GM23338 (cell line): ENCODE measurements around the gene GPR158. TPM values are rescaled to one million over a fixed set of nuclear protein-coding genes. Genes with fewer than 3 reads are reported as not detected.
A peak's percentile ranks its signal among the peaks of the same experiment; 100 is the strongest.

ENCODE experiments used
- ATAC-seq: fragments of 200-7000 bp; cut with Tn5 transposase; 3 replicates; pipeline ENCODE4 v1.9.1; 2020
- DNase-seq: peaks from one replicate; pipeline ENCODE4 v3.0.0-alpha.2; 2015; ENCODE audit warnings: low spot score
- H2AFZ ChIP-seq: fragments of 200-600 bp; sonication (generic); 2 replicates; pipeline ENCODE4 v1.8.0; 2016; ENCODE audit warnings: antibody characterized with exemption, mild to moderate bottlenecking, moderate library complexity
- H3F3A ChIP-seq: fragments of 200-600 bp; sonication (generic); replicated peaks from 2 replicates; pipeline ENCODE4 v1.8.0; 2017; ENCODE audit warnings: antibody characterized with exemption, mixed run types, low read depth
- H3K27ac ChIP-seq: fragments of 200-600 bp; sonication (generic); 2 replicates; pipeline ENCODE4 v1.6.1; 2016; ENCODE audit warnings: low read depth
- H3K27me3 ChIP-seq: fragments of 200-600 bp; sonication (generic); 2 replicates; pipeline ENCODE4 v1.8.0; 2016; ENCODE audit warnings: mild to moderate bottlenecking, mixed run types, moderate library complexity; ENCODE audit not compliant: insufficient read depth
- H3K36me3 ChIP-seq: fragments of 200-600 bp; sonication (generic); 2 replicates; pipeline ENCODE4 v1.8.0; 2016; ENCODE audit warnings: mild to moderate bottlenecking; ENCODE audit not compliant: insufficient read depth
- H3K4me1 ChIP-seq: fragments of 200-600 bp; sonication (generic); 2 replicates; pipeline ENCODE4 v1.8.0; 2016; ENCODE audit warnings: mild to moderate bottlenecking, moderate library complexity; ENCODE audit not compliant: insufficient read depth
- H3K4me2 ChIP-seq: fragments of 200-600 bp; sonication (generic); 2 replicates; pipeline ENCODE4 v1.7.1; 2017; ENCODE audit warnings: mixed run types
- H3K4me3 ChIP-seq: fragments of 200-600 bp; sonication (generic); 2 replicates; pipeline ENCODE4 v1.6.1; 2016; ENCODE audit warnings: mixed run types
- H3K79me2 ChIP-seq: fragments of 200-600 bp; sonication (generic); replicated peaks from 2 replicates; pipeline ENCODE4 v1.8.0; 2017; ENCODE audit warnings: mild to moderate bottlenecking; ENCODE audit not compliant: insufficient read depth
- H3K9me2 ChIP-seq: fragments of 200-600 bp; sonication (generic); 2 replicates; pipeline ENCODE4 v1.8.0; 2017; ENCODE audit not compliant: insufficient read depth
- H4K20me1 ChIP-seq: fragments of 200-600 bp; sonication (generic); replicated peaks from 2 replicates; pipeline ENCODE4 v1.8.0; 2017; ENCODE audit warnings: mild to moderate bottlenecking; ENCODE audit not compliant: insufficient read depth
- H3K27ac Mint-ChIP-seq: 2 replicates; pipeline ENCODE4 v1.8.0; 2020; ENCODE audit warnings: inconsistent platforms, mild to moderate bottlenecking, moderate library complexity, mixed read lengths
- H3K27me3 Mint-ChIP-seq: 3 replicates; pipeline ENCODE4 v1.8.0; 2022; ENCODE audit warnings: low read depth, mild to moderate bottlenecking, moderate library complexity, mixed read lengths, inconsistent platforms; ENCODE audit not compliant: insufficient read depth, poor library complexity
- H3K36me3 Mint-ChIP-seq: 3 replicates; pipeline ENCODE4 v1.8.0; 2021; ENCODE audit warnings: low read depth, mild to moderate bottlenecking, inconsistent platforms, moderate library complexity, mixed read lengths
- H3K4me1 Mint-ChIP-seq: 3 replicates; pipeline ENCODE4 v1.8.0; 2020; ENCODE audit warnings: mild to moderate bottlenecking, inconsistent platforms, mixed read lengths
- H3K4me3 Mint-ChIP-seq: 3 replicates; pipeline ENCODE4 v1.8.0; 2021; ENCODE audit warnings: moderate library complexity, mild to moderate bottlenecking, inconsistent platforms, mixed read lengths
- H3K9me3 Mint-ChIP-seq: 3 replicates; pipeline ENCODE4 v1.8.0; 2020; ENCODE audit warnings: moderate library complexity, mild to moderate bottlenecking, inconsistent platforms, mixed read lengths
- CREB1 ChIP-seq: fragments of 250-450 bp; sonication (Bioruptor Pico); IDR thresholded peaks from 2 replicates; pipeline ENCODE4 v1.5.0; 2020; ENCODE audit warnings: low read depth, mild to moderate bottlenecking, moderate library complexity
- EZH2 ChIP-seq: fragments of 200-600 bp; sonication (generic); IDR thresholded peaks from one replicate; pipeline ENCODE4 v1.8.0; 2017; ENCODE audit warnings: antibody characterized with exemption, mild to moderate bottlenecking, low read depth; ENCODE audit not compliant: unreplicated experiment
- EZH2phosphoT487 ChIP-seq: fragments of 200-600 bp; sonication (generic); IDR thresholded peaks from one replicate; pipeline ENCODE4 v1.8.1; 2018; ENCODE audit warnings: antibody characterized with exemption; ENCODE audit not compliant: unreplicated experiment
- JUNB ChIP-seq: IDR thresholded peaks from one replicate; pipeline ENCODE4 v1.6.1; 2016; ENCODE audit warnings: antibody characterized with exemption; ENCODE audit not compliant: unreplicated experiment
- NANOG ChIP-seq: IDR thresholded peaks from 2 replicates; pipeline ENCODE4 v1.6.1; 2016; ENCODE audit warnings: antibody characterized with exemption, borderline replicate concordance
- POLR2AphosphoS5 ChIP-seq: IDR thresholded peaks from 2 replicates; pipeline ENCODE4 v1.6.1; 2016; ENCODE audit warnings: antibody characterized with exemption, low read depth
- STAT1 ChIP-seq: IDR thresholded peaks from one replicate; pipeline ENCODE4 v1.6.1; 2016; ENCODE audit warnings: antibody characterized with exemption; ENCODE audit not compliant: unreplicated experiment
- ZNF114 ChIP-seq: fragments of 250-450 bp; sonication (Bioruptor Pico); IDR thresholded peaks from 2 replicates; pipeline ENCODE4 v1.5.0; 2020; ENCODE audit warnings: mild to moderate bottlenecking, moderate library complexity
- ZNF331 ChIP-seq: fragments of 250-450 bp; sonication (Bioruptor Pico); IDR thresholded peaks from 2 replicates; pipeline ENCODE4 v1.5.0; 2020; ENCODE audit warnings: low read depth, mild to moderate bottlenecking, moderate library complexity
- polyA plus RNA-seq: library from polyadenylated mRNA; unstranded; fragments of >200 nt; fragmentation: Nextera tagmentation; extraction: Ambion mirVana; gene quantifications from 2 replicates; pipeline ENCODE4 v1.2.1, GENCODE V29; 2016
- total RNA-seq: library from RNA; depleted of rRNA; stranded (reverse); fragments of >200 nt; shearing (Covaris generic); gene quantifications from 2 replicates; pipeline ENCODE4 v1.2.3, GENCODE V29; 2014
- TF ChIP-seq, protein P1 (sequence below), 2 experiments: fragments of 200-600 bp in 1 of 2; sonication (generic) in 1 of 2; conservative IDR thresholded peaks; 2 replicates each; pipeline versions ENCODE4 v1.5.1 to v1.6.1; 2016 to 2017; ENCODE audit warnings: antibody characterized with exemption in 2 of 2, low read depth in 2 of 2, mild to moderate bottlenecking in 2 of 2, moderate library complexity in 1 of 2
- TF ChIP-seq, protein P2 (sequence below): IDR thresholded peaks from one replicate; pipeline ENCODE4 v1.6.1; 2018; ENCODE audit warnings: antibody characterized with exemption; ENCODE audit not compliant: unreplicated experiment
- TF ChIP-seq, protein P3 (sequence below): fragments of 250-450 bp; sonication (Bioruptor Pico); IDR thresholded peaks from 2 replicates; pipeline ENCODE4 v1.5.0; 2020; ENCODE audit warnings: mild to moderate bottlenecking, moderate library complexity
- TF ChIP-seq, protein P4 (sequence below): IDR thresholded peaks from 2 replicates; pipeline ENCODE4 v1.6.1; 2016; ENCODE audit warnings: antibody characterized with exemption

GPR158 gene
- total and polyA plus RNA-seq, 2 experiments from 2014 or later: 0.13 to 1.5 TPM

DNA sequence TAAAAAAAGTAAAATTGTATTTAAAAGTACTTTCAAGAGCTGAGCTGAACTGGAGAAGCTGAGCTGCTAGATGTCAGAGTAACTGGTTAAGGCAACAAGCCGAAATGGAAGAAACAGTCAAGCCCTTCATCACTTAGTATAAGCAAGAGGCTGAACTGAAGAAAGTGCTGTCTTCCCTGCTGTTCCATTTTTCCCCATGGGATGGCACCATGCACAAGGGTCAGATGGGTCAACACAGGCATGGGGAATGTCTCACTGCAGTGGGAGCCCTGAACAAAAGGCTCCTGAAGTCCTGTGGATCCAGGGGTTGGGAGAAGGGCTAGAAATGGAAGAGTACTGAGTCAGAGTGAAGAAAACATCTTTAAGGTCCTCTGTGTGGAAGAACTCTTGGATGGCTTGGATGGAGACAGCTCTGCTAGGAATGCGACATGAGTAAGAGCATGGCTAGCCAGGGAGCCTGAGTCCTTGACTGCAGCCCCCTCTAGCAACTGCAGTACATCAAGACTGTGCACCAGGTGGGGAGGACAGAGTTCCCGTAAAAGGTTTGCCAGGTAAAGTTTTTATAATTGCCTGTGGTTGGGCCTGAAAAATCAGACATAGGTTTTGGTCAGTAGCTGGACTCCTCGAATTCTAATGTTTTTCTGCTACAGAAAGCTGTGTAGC lies 348.3 kb downstream of the GPR158 start:
- no peaks in the 10 kb centered on the region for H3K79me2 ChIP-seq
- no peaks in the 10 kb centered on the region; the same call in 1 of the 2 replicates for H3K36me3 ChIP-seq
- peaks cover 20% of the 10 kb centered on the region; the same call in 2 of the 3 replicates for H3K9me3 Mint-ChIP-seq
- H3F3A ChIP-seq: no peaks in the 10 kb centered on the region
- TF ChIP-seq, protein P1, sequence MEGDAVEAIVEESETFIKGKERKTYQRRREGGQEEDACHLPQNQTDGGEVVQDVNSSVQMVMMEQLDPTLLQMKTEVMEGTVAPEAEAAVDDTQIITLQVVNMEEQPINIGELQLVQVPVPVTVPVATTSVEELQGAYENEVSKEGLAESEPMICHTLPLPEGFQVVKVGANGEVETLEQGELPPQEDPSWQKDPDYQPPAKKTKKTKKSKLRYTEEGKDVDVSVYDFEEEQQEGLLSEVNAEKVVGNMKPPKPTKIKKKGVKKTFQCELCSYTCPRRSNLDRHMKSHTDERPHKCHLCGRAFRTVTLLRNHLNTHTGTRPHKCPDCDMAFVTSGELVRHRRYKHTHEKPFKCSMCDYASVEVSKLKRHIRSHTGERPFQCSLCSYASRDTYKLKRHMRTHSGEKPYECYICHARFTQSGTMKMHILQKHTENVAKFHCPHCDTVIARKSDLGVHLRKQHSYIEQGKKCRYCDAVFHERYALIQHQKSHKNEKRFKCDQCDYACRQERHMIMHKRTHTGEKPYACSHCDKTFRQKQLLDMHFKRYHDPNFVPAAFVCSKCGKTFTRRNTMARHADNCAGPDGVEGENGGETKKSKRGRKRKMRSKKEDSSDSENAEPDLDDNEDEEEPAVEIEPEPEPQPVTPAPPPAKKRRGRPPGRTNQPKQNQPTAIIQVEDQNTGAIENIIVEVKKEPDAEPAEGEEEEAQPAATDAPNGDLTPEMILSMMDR (conservative IDR thresholded peaks at IDR 0.05; ENCODE audit: low read depth in 2 of 2): peak; percentile 75 to 89
- TF ChIP-seq EZH2 (no peak), ZNF114 (CRISPR knock-in tag) (no peak), CREB1 (CRISPR knock-in tag) (no peak), JUNB (no peak), NANOG (no peak), ZNF331 (no peak), EZH2phosphoT487 (no peak), POLR2AphosphoS5 (no peak), STAT1 (no peak)
- TF ChIP-seq, protein P2, sequence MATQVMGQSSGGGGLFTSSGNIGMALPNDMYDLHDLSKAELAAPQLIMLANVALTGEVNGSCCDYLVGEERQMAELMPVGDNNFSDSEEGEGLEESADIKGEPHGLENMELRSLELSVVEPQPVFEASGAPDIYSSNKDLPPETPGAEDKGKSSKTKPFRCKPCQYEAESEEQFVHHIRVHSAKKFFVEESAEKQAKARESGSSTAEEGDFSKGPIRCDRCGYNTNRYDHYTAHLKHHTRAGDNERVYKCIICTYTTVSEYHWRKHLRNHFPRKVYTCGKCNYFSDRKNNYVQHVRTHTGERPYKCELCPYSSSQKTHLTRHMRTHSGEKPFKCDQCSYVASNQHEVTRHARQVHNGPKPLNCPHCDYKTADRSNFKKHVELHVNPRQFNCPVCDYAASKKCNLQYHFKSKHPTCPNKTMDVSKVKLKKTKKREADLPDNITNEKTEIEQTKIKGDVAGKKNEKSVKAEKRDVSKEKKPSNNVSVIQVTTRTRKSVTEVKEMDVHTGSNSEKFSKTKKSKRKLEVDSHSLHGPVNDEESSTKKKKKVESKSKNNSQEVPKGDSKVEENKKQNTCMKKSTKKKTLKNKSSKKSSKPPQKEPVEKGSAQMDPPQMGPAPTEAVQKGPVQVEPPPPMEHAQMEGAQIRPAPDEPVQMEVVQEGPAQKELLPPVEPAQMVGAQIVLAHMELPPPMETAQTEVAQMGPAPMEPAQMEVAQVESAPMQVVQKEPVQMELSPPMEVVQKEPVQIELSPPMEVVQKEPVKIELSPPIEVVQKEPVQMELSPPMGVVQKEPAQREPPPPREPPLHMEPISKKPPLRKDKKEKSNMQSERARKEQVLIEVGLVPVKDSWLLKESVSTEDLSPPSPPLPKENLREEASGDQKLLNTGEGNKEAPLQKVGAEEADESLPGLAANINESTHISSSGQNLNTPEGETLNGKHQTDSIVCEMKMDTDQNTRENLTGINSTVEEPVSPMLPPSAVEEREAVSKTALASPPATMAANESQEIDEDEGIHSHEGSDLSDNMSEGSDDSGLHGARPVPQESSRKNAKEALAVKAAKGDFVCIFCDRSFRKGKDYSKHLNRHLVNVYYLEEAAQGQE: no peak
- TF ChIP-seq, protein P3, sequence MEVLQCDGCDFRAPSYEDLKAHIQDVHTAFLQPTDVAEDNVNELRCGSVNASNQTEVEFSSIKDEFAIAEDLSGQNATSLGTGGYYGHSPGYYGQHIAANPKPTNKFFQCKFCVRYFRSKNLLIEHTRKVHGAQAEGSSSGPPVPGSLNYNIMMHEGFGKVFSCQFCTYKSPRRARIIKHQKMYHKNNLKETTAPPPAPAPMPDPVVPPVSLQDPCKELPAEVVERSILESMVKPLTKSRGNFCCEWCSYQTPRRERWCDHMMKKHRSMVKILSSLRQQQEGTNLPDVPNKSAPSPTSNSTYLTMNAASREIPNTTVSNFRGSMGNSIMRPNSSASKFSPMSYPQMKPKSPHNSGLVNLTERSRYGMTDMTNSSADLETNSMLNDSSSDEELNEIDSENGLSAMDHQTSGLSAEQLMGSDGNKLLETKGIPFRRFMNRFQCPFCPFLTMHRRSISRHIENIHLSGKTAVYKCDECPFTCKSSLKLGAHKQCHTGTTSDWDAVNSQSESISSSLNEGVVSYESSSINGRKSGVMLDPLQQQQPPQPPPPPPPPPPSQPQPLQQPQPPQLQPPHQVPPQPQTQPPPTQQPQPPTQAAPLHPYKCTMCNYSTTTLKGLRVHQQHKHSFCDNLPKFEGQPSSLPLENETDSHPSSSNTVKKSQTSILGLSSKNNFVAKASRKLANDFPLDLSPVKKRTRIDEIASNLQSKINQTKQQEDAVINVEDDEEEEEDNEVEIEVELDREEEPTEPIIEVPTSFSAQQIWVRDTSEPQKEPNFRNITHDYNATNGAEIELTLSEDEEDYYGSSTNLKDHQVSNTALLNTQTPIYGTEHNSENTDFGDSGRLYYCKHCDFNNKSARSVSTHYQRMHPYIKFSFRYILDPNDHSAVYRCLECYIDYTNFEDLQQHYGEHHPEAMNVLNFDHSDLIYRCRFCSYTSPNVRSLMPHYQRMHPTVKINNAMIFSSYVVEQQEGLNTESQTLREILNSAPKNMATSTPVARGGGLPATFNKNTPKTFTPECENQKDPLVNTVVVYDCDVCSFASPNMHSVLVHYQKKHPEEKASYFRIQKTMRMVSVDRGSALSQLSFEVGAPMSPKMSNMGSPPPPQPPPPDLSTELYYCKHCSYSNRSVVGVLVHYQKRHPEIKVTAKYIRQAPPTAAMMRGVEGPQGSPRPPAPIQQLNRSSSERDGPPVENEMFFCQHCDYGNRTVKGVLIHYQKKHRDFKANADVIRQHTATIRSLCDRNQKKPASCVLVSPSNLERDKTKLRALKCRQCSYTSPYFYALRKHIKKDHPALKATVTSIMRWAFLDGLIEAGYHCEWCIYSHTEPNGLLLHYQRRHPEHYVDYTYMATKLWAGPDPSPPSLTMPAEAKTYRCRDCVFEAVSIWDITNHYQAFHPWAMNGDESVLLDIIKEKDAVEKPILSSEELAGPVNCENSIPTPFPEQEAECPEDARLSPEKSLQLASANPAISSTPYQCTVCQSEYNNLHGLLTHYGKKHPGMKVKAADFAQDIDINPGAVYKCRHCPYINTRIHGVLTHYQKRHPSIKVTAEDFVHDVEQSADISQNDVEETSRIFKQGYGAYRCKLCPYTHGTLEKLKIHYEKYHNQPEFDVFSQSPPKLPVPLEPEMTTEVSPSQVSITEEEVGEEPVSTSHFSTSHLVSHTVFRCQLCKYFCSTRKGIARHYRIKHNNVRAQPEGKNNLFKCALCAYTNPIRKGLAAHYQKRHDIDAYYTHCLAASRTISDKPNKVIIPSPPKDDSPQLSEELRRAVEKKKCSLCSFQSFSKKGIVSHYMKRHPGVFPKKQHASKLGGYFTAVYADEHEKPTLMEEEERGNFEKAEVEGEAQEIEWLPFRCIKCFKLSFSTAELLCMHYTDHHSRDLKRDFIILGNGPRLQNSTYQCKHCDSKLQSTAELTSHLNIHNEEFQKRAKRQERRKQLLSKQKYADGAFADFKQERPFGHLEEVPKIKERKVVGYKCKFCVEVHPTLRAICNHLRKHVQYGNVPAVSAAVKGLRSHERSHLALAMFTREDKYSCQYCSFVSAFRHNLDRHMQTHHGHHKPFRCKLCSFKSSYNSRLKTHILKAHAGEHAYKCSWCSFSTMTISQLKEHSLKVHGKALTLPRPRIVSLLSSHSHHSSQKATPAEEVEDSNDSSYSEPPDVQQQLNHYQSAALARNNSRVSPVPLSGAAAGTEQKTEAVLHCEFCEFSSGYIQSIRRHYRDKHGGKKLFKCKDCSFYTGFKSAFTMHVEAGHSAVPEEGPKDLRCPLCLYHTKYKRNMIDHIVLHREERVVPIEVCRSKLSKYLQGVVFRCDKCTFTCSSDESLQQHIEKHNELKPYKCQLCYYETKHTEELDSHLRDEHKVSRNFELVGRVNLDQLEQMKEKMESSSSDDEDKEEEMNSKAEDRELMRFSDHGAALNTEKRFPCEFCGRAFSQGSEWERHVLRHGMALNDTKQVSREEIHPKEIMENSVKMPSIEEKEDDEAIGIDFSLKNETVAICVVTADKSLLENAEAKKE: peak; percentile 38; the same call in 1 of the 2 replicates
- TF ChIP-seq, protein P4, sequence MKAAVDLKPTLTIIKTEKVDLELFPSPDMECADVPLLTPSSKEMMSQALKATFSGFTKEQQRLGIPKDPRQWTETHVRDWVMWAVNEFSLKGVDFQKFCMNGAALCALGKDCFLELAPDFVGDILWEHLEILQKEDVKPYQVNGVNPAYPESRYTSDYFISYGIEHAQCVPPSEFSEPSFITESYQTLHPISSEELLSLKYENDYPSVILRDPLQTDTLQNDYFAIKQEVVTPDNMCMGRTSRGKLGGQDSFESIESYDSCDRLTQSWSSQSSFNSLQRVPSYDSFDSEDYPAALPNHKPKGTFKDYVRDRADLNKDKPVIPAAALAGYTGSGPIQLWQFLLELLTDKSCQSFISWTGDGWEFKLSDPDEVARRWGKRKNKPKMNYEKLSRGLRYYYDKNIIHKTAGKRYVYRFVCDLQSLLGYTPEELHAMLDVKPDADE: no peak; the same call in 1 of the 2 replicates
- H3K4me3 ChIP-seq: no peak overlapping the region
- 0 out of 2 replicates have a peak overlapping the region, but pooled peaks have one; percentile 11 for H3K27ac Mint-ChIP-seq
- DNase-seq (peak; percentile 81), ATAC-seq (peak; percentile 94)
- no peaks in the 10 kb centered on the region for H3K4me1 ChIP-seq
- peaks cover 13% of the 10 kb centered on the region; the same call in 2 of the 3 replicates for H3K36me3 Mint-ChIP-seq
- no peak overlapping the region for H3K27ac ChIP-seq
- H3K4me2 ChIP-seq: no peak overlapping the region
- no peaks in the 10 kb centered on the region for H3K4me1 Mint-ChIP-seq
- H4K20me1 ChIP-seq: no peaks in the 10 kb centered on the region
- H3K4me3 Mint-ChIP-seq: no peak overlapping the region
- no peaks in the 10 kb centered on the region for H3K27me3 ChIP-seq
- no peaks in the 10 kb centered on the region for H3K27me3 Mint-ChIP-seq
- H3K9me2 ChIP-seq: peaks cover 4% of the 10 kb centered on the region; the same call in 1 of the 2 replicates
- peak overlapping the region; percentile 73; the same call in 1 of the 2 replicates for H2AFZ ChIP-seq
